Measurements from ENCODE around the gene NDEL1. TPM values are rescaled to one million over a fixed set of nuclear protein-coding genes. Genes with fewer than 3 reads are reported as not detected.

Gene NDEL1
- total RNA-seq, 1 donor from 2014 or later, result 74.1 TPM

GRCh38 chr17:8496081-8496480 is 60.4 kb downstream of the NDEL1 start:
- intact Hi-C loops (cut with DNase I), result no loop called here
- no peak for ATAC-seq
- no peak overlapping the region for H3K27ac ChIP-seq
- peaks cover 81% of the 10 kb centered on the region for H3K36me3 ChIP-seq
- H3K4me3 ChIP-seq, result no peak overlapping the region
- H3K27me3 ChIP-seq (ENCODE audit: low read depth), result no peaks in the 10 kb centered on the region
- TF ChIP-seq, protein P1, sequence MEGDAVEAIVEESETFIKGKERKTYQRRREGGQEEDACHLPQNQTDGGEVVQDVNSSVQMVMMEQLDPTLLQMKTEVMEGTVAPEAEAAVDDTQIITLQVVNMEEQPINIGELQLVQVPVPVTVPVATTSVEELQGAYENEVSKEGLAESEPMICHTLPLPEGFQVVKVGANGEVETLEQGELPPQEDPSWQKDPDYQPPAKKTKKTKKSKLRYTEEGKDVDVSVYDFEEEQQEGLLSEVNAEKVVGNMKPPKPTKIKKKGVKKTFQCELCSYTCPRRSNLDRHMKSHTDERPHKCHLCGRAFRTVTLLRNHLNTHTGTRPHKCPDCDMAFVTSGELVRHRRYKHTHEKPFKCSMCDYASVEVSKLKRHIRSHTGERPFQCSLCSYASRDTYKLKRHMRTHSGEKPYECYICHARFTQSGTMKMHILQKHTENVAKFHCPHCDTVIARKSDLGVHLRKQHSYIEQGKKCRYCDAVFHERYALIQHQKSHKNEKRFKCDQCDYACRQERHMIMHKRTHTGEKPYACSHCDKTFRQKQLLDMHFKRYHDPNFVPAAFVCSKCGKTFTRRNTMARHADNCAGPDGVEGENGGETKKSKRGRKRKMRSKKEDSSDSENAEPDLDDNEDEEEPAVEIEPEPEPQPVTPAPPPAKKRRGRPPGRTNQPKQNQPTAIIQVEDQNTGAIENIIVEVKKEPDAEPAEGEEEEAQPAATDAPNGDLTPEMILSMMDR (IDR thresholded peaks at IDR 0.05), result no peak
- no peaks in the 10 kb centered on the region for H3K4me1 ChIP-seq
- H3K9me3 ChIP-seq, result no peaks in the 10 kb centered on the region
- DNase-seq, result no peak

GRCh38 chr17:8499171-8499570 is 63.5 kb downstream of the NDEL1 start:
- Histone ChIP-seq H3K4me3 (no peak overlapping the region), H3K27ac (no peak overlapping the region), H3K36me3 (peaks cover 70% of the 10 kb centered on the region), H3K27me3 (ENCODE audit: low read depth) (no peaks in the 10 kb centered on the region), H3K4me1 (no peaks in the 10 kb centered on the region), H3K9me3 (no peaks in the 10 kb centered on the region)
- intact Hi-C loops (cut with DNase I), result no loop called here
- no peak for ATAC-seq
- no peak for DNase-seq
- TF ChIP-seq, protein P1 (IDR thresholded peaks at IDR 0.05), result no peak

GRCh38 chr17:8499614-8500013 is 63.9 kb downstream of the NDEL1 start:
- Histone ChIP-seq H3K36me3 (peaks cover 71% of the 10 kb centered on the region), H3K9me3 (no peaks in the 10 kb centered on the region), H3K27ac (no peak overlapping the region), H3K4me1 (no peaks in the 10 kb centered on the region), H3K4me3 (no peak overlapping the region), H3K27me3 (ENCODE audit: low read depth) (no peaks in the 10 kb centered on the region)
- DNase-seq, result no peak
- intact Hi-C loops (cut with DNase I), result no loop called here
- ATAC-seq, result no peak
- TF ChIP-seq, protein P1 (IDR thresholded peaks at IDR 0.05), result no peak

DNA sequence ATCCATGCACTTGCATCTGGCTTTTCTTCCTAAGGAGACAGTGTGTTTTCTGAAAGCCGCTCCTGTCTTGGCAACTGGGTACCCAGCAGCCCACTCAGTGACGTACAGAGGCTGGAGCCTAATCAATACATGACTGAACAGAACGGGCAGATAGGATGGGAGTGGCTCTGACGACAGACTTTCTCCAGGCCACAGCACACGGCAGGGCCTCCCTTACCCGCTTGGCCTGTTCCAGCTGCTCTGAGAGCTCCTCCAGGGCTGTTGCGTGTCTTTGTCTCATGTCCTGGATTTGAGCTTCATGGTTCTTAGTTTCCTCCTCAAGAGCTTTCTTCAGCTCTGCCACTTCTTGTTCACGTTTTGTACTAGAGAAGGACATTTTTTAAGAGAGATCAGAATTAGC is 64.9 kb downstream of the NDEL1 start:
- Histone ChIP-seq H3K36me3 (peaks cover 73% of the 10 kb centered on the region), H3K4me3 (no peak overlapping the region), H3K27ac (no peak overlapping the region), H3K4me1 (no peaks in the 10 kb centered on the region), H3K9me3 (no peaks in the 10 kb centered on the region), H3K27me3 (ENCODE audit: low read depth) (no peaks in the 10 kb centered on the region)
- TF ChIP-seq, protein P1 (IDR thresholded peaks at IDR 0.05), result no peak
- no peak for DNase-seq
- intact Hi-C loops (cut with DNase I), result no loop called here
- no peak for ATAC-seq

GRCh38 chr17:8502126-8502525 is 66.4 kb downstream of the NDEL1 start:
- no peaks in the 10 kb centered on the region for H3K9me3 ChIP-seq
- intact Hi-C loops (cut with DNase I), result no loop called here
- TF ChIP-seq, protein P1 (IDR thresholded peaks at IDR 0.05), result no peak
- H3K4me3 ChIP-seq, result no peak overlapping the region
- no peaks in the 10 kb centered on the region for H3K4me1 ChIP-seq
- H3K27ac ChIP-seq, result no peak overlapping the region
- DNase-seq, result no peak
- no peak for ATAC-seq
- H3K36me3 ChIP-seq, result peaks cover 71% of the 10 kb centered on the region
- H3K27me3 ChIP-seq (ENCODE audit: low read depth), result no peaks in the 10 kb centered on the region

DNA sequence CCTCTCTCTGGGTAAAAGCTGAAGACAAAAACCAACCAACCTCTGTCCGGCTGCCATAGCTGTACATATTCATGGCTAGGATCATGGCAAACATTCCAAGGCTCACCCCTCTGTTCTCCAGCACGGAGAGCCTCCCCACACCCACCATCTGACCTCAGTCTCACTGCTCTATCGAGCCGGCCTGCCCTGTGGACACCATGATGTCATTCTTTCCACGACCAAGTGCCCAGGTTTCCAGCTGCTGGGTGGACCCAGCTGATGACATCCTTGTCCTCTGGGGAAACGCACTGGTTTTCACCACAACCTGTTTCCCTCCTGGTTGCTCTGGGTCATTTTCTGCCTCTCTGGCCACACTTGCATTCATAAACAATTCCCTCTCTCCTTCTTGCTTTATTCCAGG is 67.7 kb downstream of the NDEL1 start:
- DNase-seq (no peak), ATAC-seq (no peak)
- Histone ChIP-seq H3K36me3 (peaks cover 76% of the 10 kb centered on the region), H3K4me1 (no peaks in the 10 kb centered on the region), H3K27me3 (ENCODE audit: low read depth) (no peaks in the 10 kb centered on the region), H3K9me3 (no peaks in the 10 kb centered on the region), H3K27ac (no peak overlapping the region), H3K4me3 (no peak overlapping the region)
- TF ChIP-seq, protein P1 (IDR thresholded peaks at IDR 0.05), result no peak
- intact Hi-C loops (cut with DNase I), result no loop called here

Measured in lower lobe of right lung (tissue), 2 donors.